Upper lobe of left lung (tissue), 6 donors: Measurements from ENCODE around the gene NIT1. TPM values are rescaled to one million over a fixed set of nuclear protein-coding genes. Genes with fewer than 3 reads are reported as not detected.
A peak's percentile ranks its signal among the peaks of the same experiment; 100 is the strongest.

ENCODE experiments used
- ATAC-seq, 2 donors: fragments of 200-7000 bp; cut with Tn5 transposase; one replicate each; pipeline ENCODE4 v1.9.1; 2022; ENCODE audit warnings: mild to moderate bottlenecking in 2 of 2, moderate library complexity in 2 of 2; ENCODE audit not compliant: low FRiP score in 2 of 2
- DNase-seq, 2 donors: peaks; one replicate each; pipeline ENCODE4 v3.0.0-alpha.2; 2019 to 2020
- H3K27ac ChIP-seq, 4 donors: fragments of 200-600 bp; sonication (generic); one replicate each; pipeline ENCODE4 v1.5.1; 2016 to 2019
- H3K27me3 ChIP-seq, 4 donors: fragments of 200-600 bp; sonication (generic); one replicate each; pipeline ENCODE4 v1.5.1; 2017 to 2019
- H3K36me3 ChIP-seq, 4 donors: fragments of 200-600 bp; sonication (generic); one replicate each; pipeline ENCODE4 v1.5.1; 2016 to 2019
- H3K4me1 ChIP-seq, 4 donors: fragments of 200-600 bp; sonication (generic); one replicate each; pipeline ENCODE4 v1.5.1; 2018 to 2019
- H3K4me3 ChIP-seq, 4 donors: fragments of 200-600 bp; sonication (generic); one replicate each; pipeline ENCODE4 v1.5.1; 2017 to 2019; ENCODE audit warnings: mild to moderate bottlenecking in 2 of 4, moderate library complexity in 1 of 4
- H3K9me3 ChIP-seq, 4 donors: fragments of 200-600 bp; sonication (generic); one replicate each; pipeline ENCODE4 v1.5.1; 2018 to 2019
- CTCF ChIP-seq, 6 experiments: fragments of 450-650 bp in 4 of 6; fragments of 200-600 bp in 2 of 6; sonication (generic) in 2 of 6; IDR thresholded peaks; one replicate each; pipeline ENCODE4 v1.5.1; 2016 to 2019; ENCODE audit warnings: antibody characterized with exemption in 6 of 6
- EP300 ChIP-seq, 4 donors: sonication (generic); formaldehyde crosslinking; IDR thresholded peaks; one replicate each; pipeline ENCODE4 v1.5.1; 2017; ENCODE audit warnings: antibody characterized with exemption in 4 of 4, control low read depth in 2 of 4
- POLR2A ChIP-seq, 4 donors: fragments of 450-650 bp; IDR thresholded peaks; one replicate each; pipeline ENCODE4 v1.5.1; 2016 to 2017; ENCODE audit warnings: antibody characterized with exemption in 4 of 4, mild to moderate bottlenecking in 2 of 4
- POLR2AphosphoS5 ChIP-seq, 2 donors: sonication (generic); formaldehyde crosslinking; IDR thresholded peaks; one replicate each; pipeline ENCODE4 v1.5.1; 2017; ENCODE audit warnings: antibody characterized with exemption in 2 of 2
- WGBS, 2 donors: methylation state at CpG; one replicate each; pipeline ENCODE4 v1.1.5; 2017 to 2018; 5-methylcytosine and 5-hydroxymethylcytosine counted together
- total RNA-seq, 6 donors: library from RNA; depleted of rRNA in 4 of 6; stranded (reverse); fragments of >200 nt in 4 of 6; gene quantifications; one replicate each; pipeline versions ENCODE4 v1.1.0 to v1.2.1, GENCODE V29; 2016 to 2021
- donor health status: DM: no; HTN: no; CAD: no; lungs with moderate emphysema.
- donor health status: DM: no; HTN: yes; CAD: no; lungs with severe emphysema.

The NIT1 gene
- total RNA-seq, 6 donors from 2014 or later = 21.2 to 62.9 (median 40.7) TPM

GRCh38 chr1:161085165-161085564 is 32.7 kb upstream of the NIT1 start:
- Histone ChIP-seq H3K27me3 (no peaks in the 10 kb centered on the region), H3K27ac (peak overlapping the region; percentile 42 to 79 (median 76)), H3K36me3 (no peaks in the 10 kb centered on the region), H3K9me3 (no peaks in the 10 kb centered on the region), H3K4me3 (no peak overlapping the region), H3K4me1 (peaks cover 15 to 66% (median 51%) of the 10 kb centered on the region in 4 donors)
- TF ChIP-seq POLR2AphosphoS5 (IDR thresholded peaks at IDR 0.05) (no peak), EP300 (IDR thresholded peaks at IDR 0.05) (no peak)
- WGBS, 2 donors = 51 to 72% methylated on average over 2 of the region's 2 CpGs
- ATAC-seq (no peak), DNase-seq (no peak)

GRCh38 chr1:161086457-161086856 is 31.4 kb upstream of the NIT1 start:
- DNase-seq = no peak
- 53% methylated on average over 4 of the region's 4 CpGs for WGBS, 2 donors
- TF ChIP-seq CTCF (IDR thresholded peaks at IDR 0.05) (no peak), EP300 (IDR thresholded peaks at IDR 0.05) (no peak), POLR2A (IDR thresholded peaks at IDR 0.05) (no peak), POLR2AphosphoS5 (IDR thresholded peaks at IDR 0.05) (no peak)
- ATAC-seq = no peak
- Histone ChIP-seq H3K27ac (peak overlapping the region in 2 of 4 donors; percentile 52 to 79), H3K4me1 (peaks cover 15 to 63% (median 50%) of the 10 kb centered on the region in 4 donors), H3K27me3 (no peaks in the 10 kb centered on the region), H3K36me3 (no peaks in the 10 kb centered on the region), H3K4me3 (peak overlapping the region in 1 of 4 donors; percentile 3), H3K9me3 (no peaks in the 10 kb centered on the region)

DNA sequence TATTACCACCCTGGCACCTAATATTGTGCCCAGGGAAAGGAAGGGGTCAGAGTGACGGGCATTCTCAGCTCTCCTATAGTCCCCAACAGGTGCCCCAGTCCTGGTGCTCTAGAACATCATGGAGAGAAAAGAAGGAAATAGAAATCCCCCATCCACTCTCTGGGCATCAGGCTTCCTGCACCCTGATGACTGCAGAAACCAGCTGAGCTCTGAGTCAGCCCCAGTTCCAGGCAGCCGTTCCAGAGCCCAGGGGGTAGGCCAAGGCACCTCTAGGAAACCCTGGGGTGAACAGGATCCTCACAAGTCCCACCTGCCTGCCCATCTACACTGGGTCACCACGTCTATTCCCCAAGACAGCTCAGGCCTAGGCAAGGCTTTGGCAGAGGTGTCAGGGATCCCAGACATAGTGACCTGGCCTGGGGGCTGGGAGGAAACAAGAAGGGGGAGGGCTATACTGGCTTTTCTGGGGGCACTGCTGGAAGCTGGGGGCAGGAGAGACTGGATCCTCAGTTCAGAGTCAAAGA is 29.3 kb upstream of the NIT1 start:
- WGBS, 2 donors = 62 to 64% methylated on average over 3 of the region's 3 CpGs
- H3K4me3 ChIP-seq = peak overlapping the region in 3 of 4 donors; percentile 37 to 50 (median 37)
- H3K27me3 ChIP-seq = no peaks in the 10 kb centered on the region
- ATAC-seq = no peak
- no peaks in the 10 kb centered on the region for H3K9me3 ChIP-seq
- no peak for TF ChIP-seq CTCF (IDR thresholded peaks at IDR 0.05)
- TF ChIP-seq POLR2AphosphoS5 (IDR thresholded peaks at IDR 0.05) = no peak
- no peak for TF ChIP-seq POLR2A (IDR thresholded peaks at IDR 0.05)
- no peak for TF ChIP-seq EP300 (IDR thresholded peaks at IDR 0.05)
- DNase-seq = peak in 1 of 2 donors; percentile 60
- H3K4me1 ChIP-seq = peaks cover 5 to 56% (median 35%) of the 10 kb centered on the region in 4 donors
- no peaks in the 10 kb centered on the region for H3K36me3 ChIP-seq
- peak overlapping the region; percentile 55 to 82 (median 76) for H3K27ac ChIP-seq

DNA sequence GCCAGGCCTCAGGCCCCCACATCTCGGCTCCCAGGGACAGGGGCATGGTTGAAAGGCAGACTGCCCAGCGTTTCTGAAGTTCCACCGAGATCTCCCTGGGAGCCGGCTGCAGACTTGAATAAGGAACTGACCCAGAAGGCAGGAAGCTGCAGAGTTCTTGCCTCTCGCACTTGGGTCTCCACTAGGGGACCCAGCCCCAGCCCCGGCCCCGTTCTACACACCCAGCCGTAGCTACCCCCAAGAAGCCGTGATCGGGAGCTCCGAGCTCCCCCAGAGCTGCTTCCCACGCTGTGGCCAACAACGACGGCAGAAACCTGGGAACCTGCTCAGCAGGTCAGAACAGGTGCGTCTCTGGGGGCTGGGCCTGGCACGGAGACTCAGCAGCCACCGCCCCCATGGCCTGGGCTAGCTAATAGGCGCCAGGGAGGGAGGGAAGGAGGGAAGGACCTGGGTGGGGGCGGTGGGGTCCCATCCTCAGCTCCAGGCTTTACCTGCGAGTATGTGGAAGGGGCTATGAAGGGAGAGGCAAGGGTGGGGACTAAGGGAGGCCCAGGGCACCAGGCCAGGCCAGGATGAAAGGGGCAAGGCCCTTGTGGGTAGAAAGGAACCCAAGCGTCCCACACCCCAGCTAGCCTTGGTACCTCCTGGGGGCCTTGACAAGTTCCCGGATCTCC is 28.5 kb upstream of the NIT1 start, which contains the start of gene NECTIN4:
Gene NECTIN4 (minus strand): TSS at position 308 of the 674 bp plus-strand sequence. CDS start 262 bp downstream, at position 46.
- Histone ChIP-seq H3K27me3 (no peaks in the 10 kb centered on the region), H3K4me1 (peaks cover 2 to 50% (median 28%) of the 10 kb centered on the region in 4 donors), H3K9me3 (no peaks in the 10 kb centered on the region), H3K4me3 (peak within 1 kb of the TSS in 3 of 4 donors; percentile 37 to 50 (median 37)), H3K27ac (peak within 1 kb of the TSS; percentile 55 to 82 (median 76)), H3K36me3 (no peaks in the 10 kb centered on the region)
- TF ChIP-seq CTCF (IDR thresholded peaks at IDR 0.05) (no peak), POLR2AphosphoS5 (IDR thresholded peaks at IDR 0.05) (peak; percentile 46 to 76), EP300 (IDR thresholded peaks at IDR 0.05) (peak in 1 of 4 donors; percentile 61), POLR2A (IDR thresholded peaks at IDR 0.05) (peak in 1 of 4 donors; percentile 65)
- peak; percentile 75 to 85 for DNase-seq
- peak; percentile 32 to 87 for ATAC-seq
- 55 to 81% methylated on average over 7 to 20 of the region's 22 CpGs for WGBS, 2 donors

DNA sequence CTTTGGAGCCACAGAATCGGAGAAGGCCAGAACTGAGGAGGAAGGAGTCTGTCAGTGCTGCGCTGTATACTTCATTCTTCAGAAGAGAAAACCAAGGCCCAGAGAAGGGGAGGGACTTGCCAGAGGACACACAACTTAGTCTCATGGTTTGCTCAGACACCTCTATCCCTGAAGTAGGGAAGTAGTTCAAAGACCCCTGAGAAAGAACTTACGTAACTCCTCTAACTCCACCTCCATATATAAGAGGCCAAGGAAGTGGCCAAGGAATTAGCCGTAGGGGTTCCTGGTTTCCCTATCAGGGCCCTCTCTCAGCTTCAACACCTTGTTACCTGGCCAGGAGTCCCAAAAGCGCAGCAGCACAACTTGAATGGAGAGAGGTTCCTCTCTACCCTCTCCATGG is 28.0 kb upstream of the NIT1 start:
- H3K4me1 ChIP-seq = peaks cover 0 to 44% (median 23%) of the 10 kb centered on the region in 4 donors
- H3K27ac ChIP-seq = peak overlapping the region; percentile 55 to 82 (median 76)
- no peaks in the 10 kb centered on the region for H3K36me3 ChIP-seq
- H3K4me3 ChIP-seq = peak overlapping the region in 2 of 4 donors; percentile 37 to 50
- no peak for DNase-seq
- TF ChIP-seq EP300 (IDR thresholded peaks at IDR 0.05) (no peak), POLR2AphosphoS5 (IDR thresholded peaks at IDR 0.05) (no peak), CTCF (IDR thresholded peaks at IDR 0.05) (no peak), POLR2A (IDR thresholded peaks at IDR 0.05) (no peak)
- WGBS, 2 donors = 76 to 80% methylated on average over 5 of the region's 5 CpGs
- H3K27me3 ChIP-seq = no peaks in the 10 kb centered on the region
- no peaks in the 10 kb centered on the region for H3K9me3 ChIP-seq
- no peak for ATAC-seq
